ENCODE results near the gene ITPKC. TPM values are rescaled to one million over a fixed set of nuclear protein-coding genes. Genes with fewer than 3 reads are reported as not detected.

The ITPKC gene
- total and polyA plus RNA-seq, 4 donors, result 28.0 to 97.2 (median 43.1) TPM

DNA sequence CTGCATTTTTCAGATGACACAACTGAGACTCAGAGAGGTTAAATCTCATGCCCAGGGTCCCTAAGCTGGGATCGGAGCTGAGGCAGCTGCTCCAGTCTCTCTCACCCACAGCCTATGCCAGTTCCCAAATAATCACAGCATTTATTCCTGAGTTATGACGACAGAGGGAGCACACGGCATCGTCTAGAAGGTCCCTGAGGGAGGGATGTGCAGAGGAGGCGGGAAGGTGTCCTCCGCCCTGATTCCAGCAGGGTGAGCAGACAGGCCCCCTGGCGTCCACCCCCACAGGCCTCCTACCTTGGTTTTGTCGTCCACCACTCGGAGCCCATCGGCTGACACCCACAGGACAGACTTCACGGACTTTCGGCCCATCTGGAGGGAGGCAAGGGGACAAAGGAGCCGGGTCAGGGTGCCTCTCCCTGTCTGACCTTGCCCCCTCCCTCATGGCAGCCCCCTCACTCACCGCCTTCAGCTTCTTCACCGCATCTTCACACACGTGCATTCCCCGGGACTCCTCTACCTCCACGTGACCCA lies 34.4 kb upstream of the ITPKC start:
- Histone ChIP-seq H3K9ac (ENCODE audit: insufficient read depth in 1 of 2, low read length in 2 of 2) (no peak overlapping the region), H3K9me3 (ENCODE audit: control insufficient read depth in 4 of 4, insufficient read depth in 3 of 4, low read length in 3 of 4) (no peaks in the 10 kb centered on the region), H3K27ac (ENCODE audit: low read depth in 1 of 2, low read length in 1 of 2) (no peak overlapping the region), H3K36me3 (ENCODE audit: control insufficient read depth in 4 of 4, insufficient read depth in 4 of 4, low read length in 4 of 4) (peaks cover 0 to 45% (median 34%) of the 10 kb centered on the region in 4 donors), H3K4me1 (ENCODE audit: control insufficient read depth in 5 of 5, insufficient read depth in 5 of 5, low read length in 5 of 5) (peaks cover 0 to 5% (median 0%) of the 10 kb centered on the region in 5 donors), H3K4me3 (no peak overlapping the region), H3K27me3 (ENCODE audit: control insufficient read depth in 3 of 3, insufficient read depth in 3 of 3, low read length in 2 of 3) (no peaks in the 10 kb centered on the region)
- DNase-seq, result no peak
- no peak for ATAC-seq (ENCODE audit: insufficient read depth, low FRiP score)
- TF ChIP-seq, protein P1, sequence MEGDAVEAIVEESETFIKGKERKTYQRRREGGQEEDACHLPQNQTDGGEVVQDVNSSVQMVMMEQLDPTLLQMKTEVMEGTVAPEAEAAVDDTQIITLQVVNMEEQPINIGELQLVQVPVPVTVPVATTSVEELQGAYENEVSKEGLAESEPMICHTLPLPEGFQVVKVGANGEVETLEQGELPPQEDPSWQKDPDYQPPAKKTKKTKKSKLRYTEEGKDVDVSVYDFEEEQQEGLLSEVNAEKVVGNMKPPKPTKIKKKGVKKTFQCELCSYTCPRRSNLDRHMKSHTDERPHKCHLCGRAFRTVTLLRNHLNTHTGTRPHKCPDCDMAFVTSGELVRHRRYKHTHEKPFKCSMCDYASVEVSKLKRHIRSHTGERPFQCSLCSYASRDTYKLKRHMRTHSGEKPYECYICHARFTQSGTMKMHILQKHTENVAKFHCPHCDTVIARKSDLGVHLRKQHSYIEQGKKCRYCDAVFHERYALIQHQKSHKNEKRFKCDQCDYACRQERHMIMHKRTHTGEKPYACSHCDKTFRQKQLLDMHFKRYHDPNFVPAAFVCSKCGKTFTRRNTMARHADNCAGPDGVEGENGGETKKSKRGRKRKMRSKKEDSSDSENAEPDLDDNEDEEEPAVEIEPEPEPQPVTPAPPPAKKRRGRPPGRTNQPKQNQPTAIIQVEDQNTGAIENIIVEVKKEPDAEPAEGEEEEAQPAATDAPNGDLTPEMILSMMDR (IDR thresholded peaks at IDR 0.05; ENCODE audit: control extremely low read depth, extremely low read depth), result no peak
- 94 to 95% methylated on average over 18 of the region's 18 CpGs for WGBS, 2 donors

DNA sequence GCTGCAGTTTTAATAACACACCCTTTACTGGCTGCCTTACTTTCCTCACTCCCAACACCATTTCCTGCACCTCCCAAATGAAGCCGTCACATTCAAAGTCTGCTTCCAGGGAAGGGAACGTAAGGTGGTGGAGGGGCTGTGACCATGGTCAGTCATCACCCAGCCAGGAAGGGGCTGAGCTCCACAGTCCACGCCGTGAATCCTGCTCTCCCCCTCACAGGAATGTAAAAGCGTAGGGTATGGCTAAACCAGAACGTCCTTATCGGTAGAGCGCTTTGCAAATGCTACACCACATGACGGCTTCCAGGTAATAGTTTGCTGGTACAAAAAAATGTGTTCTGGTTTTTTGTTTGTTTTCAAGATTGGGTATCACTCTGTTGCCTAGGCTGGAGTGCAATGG lies 33.5 kb upstream of the ITPKC start:
- 91% methylated on average over 9 of the region's 9 CpGs for WGBS, 2 donors
- H3K9me3 ChIP-seq (ENCODE audit: control insufficient read depth in 4 of 4, insufficient read depth in 3 of 4, low read length in 3 of 4), result no peaks in the 10 kb centered on the region
- DNase-seq (no peak), ATAC-seq (ENCODE audit: insufficient read depth, low FRiP score) (no peak)
- no peak overlapping the region for H3K27ac ChIP-seq (ENCODE audit: low read depth in 1 of 2, low read length in 1 of 2)
- no peak overlapping the region for H3K9ac ChIP-seq (ENCODE audit: insufficient read depth in 1 of 2, low read length in 2 of 2)
- TF ChIP-seq, protein P1 (IDR thresholded peaks at IDR 0.05; ENCODE audit: control extremely low read depth, extremely low read depth), result no peak
- peaks cover 0 to 39% (median 29%) of the 10 kb centered on the region in 4 donors for H3K36me3 ChIP-seq (ENCODE audit: control insufficient read depth in 4 of 4, insufficient read depth in 4 of 4, low read length in 4 of 4)
- H3K27me3 ChIP-seq (ENCODE audit: control insufficient read depth in 3 of 3, insufficient read depth in 3 of 3, low read length in 2 of 3), result no peaks in the 10 kb centered on the region
- H3K4me1 ChIP-seq (ENCODE audit: control insufficient read depth in 5 of 5, insufficient read depth in 5 of 5, low read length in 5 of 5), result peaks cover 0 to 14% (median 3%) of the 10 kb centered on the region in 5 donors
- H3K4me3 ChIP-seq, result no peak overlapping the region

DNA sequence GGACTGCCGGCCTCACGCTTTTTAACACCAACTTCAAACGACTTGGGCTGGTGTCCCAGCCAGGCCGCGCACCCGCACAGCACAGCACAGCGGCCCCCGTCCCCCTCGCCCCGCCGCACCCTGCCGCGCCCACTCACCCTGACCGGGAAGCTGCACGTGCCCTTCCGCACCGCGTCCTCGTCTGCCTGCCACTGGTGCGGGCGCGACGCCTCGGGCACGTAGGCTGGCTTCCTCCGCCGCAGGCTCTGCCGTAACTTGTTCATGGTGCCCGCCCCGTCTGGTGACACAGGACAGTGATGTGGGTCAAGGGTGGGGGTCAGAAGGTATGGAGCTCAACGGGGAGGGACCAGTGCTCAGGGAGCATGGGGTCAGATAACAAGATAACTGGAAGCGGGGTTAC lies 32.6 kb upstream of the ITPKC start:
- TF ChIP-seq, protein P1 (IDR thresholded peaks at IDR 0.05; ENCODE audit: control extremely low read depth, extremely low read depth), result no peak
- 96 to 98% methylated on average over 32 of the region's 32 CpGs for WGBS, 2 donors
- peaks cover 0 to 35% (median 27%) of the 10 kb centered on the region in 4 donors for H3K36me3 ChIP-seq (ENCODE audit: control insufficient read depth in 4 of 4, insufficient read depth in 4 of 4, low read length in 4 of 4)

More for the DNA sequence above, 32.6 kb upstream of the ITPKC start:
- Histone ChIP-seq H3K9ac (ENCODE audit: insufficient read depth in 1 of 2, low read length in 2 of 2) (no peak overlapping the region), H3K4me1 (ENCODE audit: control insufficient read depth in 5 of 5, insufficient read depth in 5 of 5, low read length in 5 of 5) (peaks cover 0 to 23% (median 7%) of the 10 kb centered on the region in 5 donors), H3K9me3 (ENCODE audit: control insufficient read depth in 4 of 4, insufficient read depth in 3 of 4, low read length in 3 of 4) (no peaks in the 10 kb centered on the region), H3K4me3 (no peak overlapping the region), H3K27me3 (ENCODE audit: control insufficient read depth in 3 of 3, insufficient read depth in 3 of 3, low read length in 2 of 3) (no peaks in the 10 kb centered on the region), H3K27ac (ENCODE audit: low read depth in 1 of 2, low read length in 1 of 2) (no peak overlapping the region)
- ATAC-seq (ENCODE audit: insufficient read depth, low FRiP score) (no peak), DNase-seq (no peak)

Data from lung (tissue), 12 donors.